Trophoblast cell (in vitro differentiated cells and primary cell): ENCODE measurements around the gene SUN1.
"Not testable (repeated sequence)": the region's sequence is repeated elsewhere in the genome, so short reads cannot be mapped to it uniquely, and the experiment has no call there.

Source experiments
- DNase-seq, 2 donors: peaks; one replicate each; pipeline ENCODE4 v3.0.0-alpha.2; 2016
- H2AFZ ChIP-seq: 2 replicates; pipeline ENCODE4 v1.6.1; 2013; ENCODE audit warnings: low read length, moderate library complexity, mild to moderate bottlenecking; ENCODE audit not compliant: insufficient read depth, poor library complexity
- H2AK5ac ChIP-seq: 2 replicates; pipeline ENCODE4 v1.6.1; 2013; ENCODE audit warnings: mild to moderate bottlenecking, low read length
- H2BK120ac ChIP-seq: 2 replicates; pipeline ENCODE4 v1.6.1; 2013; ENCODE audit warnings: low read length, mild to moderate bottlenecking, moderate library complexity; ENCODE audit not compliant: insufficient read depth, poor library complexity
- H2BK12ac ChIP-seq: 2 replicates; pipeline ENCODE4 v1.6.1; 2013; ENCODE audit warnings: mild to moderate bottlenecking, low read length, moderate library complexity
- H2BK5ac ChIP-seq: 2 replicates; pipeline ENCODE4 v1.6.1; 2013; ENCODE audit warnings: low read length, low read depth, moderate library complexity, mild to moderate bottlenecking; ENCODE audit not compliant: poor library complexity
- H3K14ac ChIP-seq: 2 replicates; pipeline ENCODE4 v1.6.1; 2013; ENCODE audit warnings: mild to moderate bottlenecking, low read length
- H3K18ac ChIP-seq: 2 replicates; pipeline ENCODE4 v1.6.1; 2013; ENCODE audit warnings: mild to moderate bottlenecking, low read length
- H3K23ac ChIP-seq: 2 replicates; pipeline ENCODE4 v1.6.1; 2013; ENCODE audit warnings: low read length
- H3K27ac ChIP-seq: 2 replicates; pipeline ENCODE4 v1.5.1; 2013; ENCODE audit warnings: low read depth, mild to moderate bottlenecking, inconsistent platforms, low read length, moderate library complexity
- H3K27me3 ChIP-seq: 2 replicates; pipeline ENCODE4 v1.6.1; 2013; ENCODE audit warnings: inconsistent platforms, mild to moderate bottlenecking, low read length, moderate library complexity; ENCODE audit not compliant: insufficient read depth
- H3K36me3 ChIP-seq, 2 experiments: 1 replicate in 1 of 2; 2 replicates in 1 of 2; pipeline ENCODE4 v1.6.1; 2013; ENCODE audit warnings: low read length in 2 of 2, mild to moderate bottlenecking in 2 of 2, moderate library complexity in 1 of 2; ENCODE audit not compliant: insufficient read depth in 2 of 2, control insufficient read depth in 1 of 2
- H3K4ac ChIP-seq: 2 replicates; pipeline ENCODE4 v1.6.1; 2013; ENCODE audit warnings: low read depth, mild to moderate bottlenecking, low read length, moderate library complexity
- H3K4me1 ChIP-seq, 2 experiments: 1 replicate in 1 of 2; 2 replicates in 1 of 2; pipeline ENCODE4 v1.6.1; 2013; ENCODE audit warnings: low read length in 2 of 2, mild to moderate bottlenecking in 2 of 2, moderate library complexity in 1 of 2; ENCODE audit not compliant: insufficient read depth in 2 of 2, control insufficient read depth in 1 of 2
- H3K4me2 ChIP-seq: 2 replicates; pipeline ENCODE4 v1.6.1; 2013; ENCODE audit warnings: inconsistent platforms, mild to moderate bottlenecking, low read length, moderate library complexity
- H3K4me3 ChIP-seq: 2 replicates; pipeline ENCODE4 v1.5.1; 2013; ENCODE audit warnings: mild to moderate bottlenecking, low read depth, low read length, inconsistent platforms
- H3K79me1 ChIP-seq: one replicate; pipeline ENCODE4 v1.6.1; 2013; ENCODE audit warnings: low read length
- H3K79me2 ChIP-seq: 2 replicates; pipeline ENCODE4 v1.6.1; 2013; ENCODE audit warnings: low read length, mild to moderate bottlenecking; ENCODE audit not compliant: control insufficient read depth, insufficient read depth, poor library complexity
- H3K9ac ChIP-seq: 2 replicates; pipeline ENCODE4 v1.6.1; 2013; ENCODE audit warnings: mild to moderate bottlenecking, low read length
- H3K9me3 ChIP-seq: 2 replicates; pipeline ENCODE4 v1.6.1; 2013; ENCODE audit warnings: low read depth, mild to moderate bottlenecking, control low read depth, inconsistent platforms, low read length; ENCODE audit not compliant: insufficient read depth
- H4K12ac ChIP-seq: 2 replicates; pipeline ENCODE4 v1.6.1; 2013; ENCODE audit warnings: low read depth, mild to moderate bottlenecking, low read length, moderate library complexity
- H4K8ac ChIP-seq: 2 replicates; pipeline ENCODE4 v1.6.1; 2013; ENCODE audit warnings: low read depth, mild to moderate bottlenecking, low read length, moderate library complexity
- H4K91ac ChIP-seq: one replicate; pipeline ENCODE4 v1.6.1; 2013; ENCODE audit warnings: low read depth, mild to moderate bottlenecking, low read length, moderate library complexity
- WGBS: extraction: QIAGEN DNeasy Blood & Tissue Kit; methylation state at CpG from one replicate; pipeline ENCODE4 v1.1.7; 2013; ENCODE audit warnings: missing lambda C conversion rate; ENCODE audit not compliant: insufficient read length, insufficient coverage; ENCODE audit errors: extremely low coverage; 5-methylcytosine and 5-hydroxymethylcytosine counted together

Gene SUN1

GRCh38 chr7:906776-907157, 74.5 kb downstream of the SUN1 start:
- Histone ChIP-seq H2AK5ac (no peak overlapping the region), H3K23ac (no peak overlapping the region), H2AFZ (no peak overlapping the region), H2BK120ac (no peak overlapping the region), H3K4me1 (peaks cover 0 to 8% of the 10 kb centered on the region in 2 experiments), H3K14ac (no peak overlapping the region), H2BK5ac (no peak overlapping the region), H4K12ac (no peak overlapping the region), H3K4ac (no peak overlapping the region), H3K36me3 (no peaks in the 10 kb centered on the region), H3K79me1 (peaks cover 3% of the 10 kb centered on the region), H3K27ac (no peak overlapping the region), H3K9me3 (peaks cover 19% of the 10 kb centered on the region), H3K9ac (no peak overlapping the region), H3K27me3 (peaks cover 3% of the 10 kb centered on the region), H3K79me2 (no peaks in the 10 kb centered on the region), H3K4me2 (no peak overlapping the region), H3K18ac (no peak overlapping the region), H4K8ac (no peak overlapping the region), H4K91ac (no peak overlapping the region), H3K4me3 (no peak overlapping the region), H2BK12ac (no peak overlapping the region)
- no CpG with 5 or more reads among the region's 10 CpGs for WGBS
- DNase-seq: no peak

- H2AFZ ChIP-seq: no peak overlapping the region
- no peak overlapping the region for H3K4me2 ChIP-seq
- no peak overlapping the region for H3K18ac ChIP-seq
- no peak overlapping the region for H3K23ac ChIP-seq
- H2BK12ac ChIP-seq: no peak overlapping the region
- H3K27me3 ChIP-seq: peaks cover 3% of the 10 kb centered on the region
- no peak overlapping the region for H3K4me3 ChIP-seq
- H4K8ac ChIP-seq: no peak overlapping the region
- no peak overlapping the region for H4K91ac ChIP-seq
- H3K4ac ChIP-seq: no peak overlapping the region
- no peaks in the 10 kb centered on the region for H3K79me2 ChIP-seq
- no peak overlapping the region for H3K9ac ChIP-seq
- peaks cover 19% of the 10 kb centered on the region for H3K9me3 ChIP-seq
- H3K14ac ChIP-seq: no peak overlapping the region
- peaks cover 3% of the 10 kb centered on the region for H3K79me1 ChIP-seq
- H2BK5ac ChIP-seq: no peak overlapping the region
- no peak overlapping the region for H4K12ac ChIP-seq
- no CpG with 5 or more reads among the region's 49 CpGs for WGBS
- H3K4me1 ChIP-seq: peaks cover 0 to 7% of the 10 kb centered on the region in 2 experiments
- H3K36me3 ChIP-seq: no peaks in the 10 kb centered on the region
- H2BK120ac ChIP-seq: no peak overlapping the region
- no peak for DNase-seq
- H3K27ac ChIP-seq: no peak overlapping the region
- H2AK5ac ChIP-seq: no peak overlapping the region
Observed at GRCh38 chr7:907158-907980, 75.1 kb downstream of the SUN1 start.

- H3K18ac ChIP-seq: no peak overlapping the region
- H4K91ac ChIP-seq: peak overlapping the region; percentile 64
- WGBS: no CpG with 5 or more reads among the region's 12 CpGs
Observed at GRCh38 chr7:908159-908581, 75.9 kb downstream of the SUN1 start.

DNA sequence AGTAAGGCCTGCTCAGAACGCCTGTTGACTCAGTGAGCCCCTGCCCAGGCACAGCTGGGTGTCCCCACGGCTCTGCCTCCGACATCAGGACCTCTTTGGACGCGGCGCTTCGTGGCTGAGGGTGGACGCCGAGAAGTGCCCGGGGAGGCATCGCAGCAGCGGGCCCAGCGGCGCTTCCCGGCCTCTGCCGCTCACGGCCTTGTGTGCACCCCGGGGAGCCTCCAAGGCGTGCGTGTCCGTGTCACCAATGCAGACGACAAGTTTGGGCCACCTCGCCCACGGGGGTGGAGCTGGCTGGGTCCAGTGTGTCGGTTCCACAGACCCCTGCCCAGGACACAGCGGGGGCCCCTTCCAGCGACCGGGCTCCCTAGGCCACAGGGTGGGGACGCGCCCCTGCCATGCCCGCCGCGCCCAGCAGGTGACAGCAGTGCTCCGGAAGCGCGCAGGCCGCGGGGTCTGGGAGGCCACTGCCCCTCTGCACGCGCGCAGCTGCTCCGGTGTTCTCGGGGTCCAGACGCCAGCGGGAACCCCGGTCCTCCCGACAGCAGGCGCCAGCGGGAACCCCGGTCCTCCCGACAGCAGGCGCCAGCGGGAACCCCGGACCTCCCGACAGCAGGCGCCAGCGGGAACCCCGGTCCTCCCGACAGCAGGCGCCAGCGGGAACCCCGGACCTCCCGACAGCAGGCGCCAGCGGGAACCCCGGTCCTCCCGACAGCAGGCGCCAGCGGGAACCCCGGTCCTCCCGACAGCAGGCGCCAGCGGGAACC, 76.5 kb downstream of the SUN1 start:
- Histone ChIP-seq H3K4me2 (peak overlapping the region; percentile 55), H3K18ac (peak overlapping the region; percentile 24), H4K12ac (peak overlapping the region; percentile 83), H3K4ac (peak overlapping the region; percentile 9), H2BK5ac (peak overlapping the region; percentile 18), H2BK120ac (peak overlapping the region; percentile 20), H3K9me3 (peaks cover 19% of the 10 kb centered on the region), H2BK12ac (peak overlapping the region; percentile 82), H4K8ac (peak overlapping the region; percentile 63), H4K91ac (peak overlapping the region; percentile 64), H2AK5ac (peak overlapping the region; percentile 72), H3K14ac (peak overlapping the region; percentile 15)
- no CpG with 5 or more reads among the region's 73 CpGs for WGBS
- not testable (repeated sequence) for H3K36me3 ChIP-seq, H3K4me1 ChIP-seq, H3K27me3 ChIP-seq, H3K4me3 ChIP-seq, H3K9ac ChIP-seq, H2AFZ ChIP-seq, H3K23ac ChIP-seq, H3K79me1 ChIP-seq, H3K27ac ChIP-seq, H3K79me2 ChIP-seq
- DNase-seq: peak in 1 of 2 donors; percentile 63

More at GRCh38 chr7:908159-908581, 75.9 kb downstream of the SUN1 start:
- Histone ChIP-seq H3K36me3 (no peaks in the 10 kb centered on the region), H3K4me1 (peaks cover 0 to 7% of the 10 kb centered on the region in 2 experiments), H4K12ac (no peak overlapping the region), H3K4me3 (no peak overlapping the region), H4K8ac (no peak overlapping the region), H3K14ac (no peak overlapping the region), H2BK120ac (no peak overlapping the region), H3K9ac (no peak overlapping the region), H3K4ac (no peak overlapping the region), H2BK12ac (peak overlapping the region; percentile 82), H3K27me3 (peaks cover 3% of the 10 kb centered on the region), H3K4me2 (no peak overlapping the region), H2BK5ac (no peak overlapping the region), H2AFZ (no peak overlapping the region), H3K79me2 (no peaks in the 10 kb centered on the region), H3K27ac (no peak overlapping the region), H3K79me1 (peaks cover 3% of the 10 kb centered on the region), H2AK5ac (peak overlapping the region; percentile 72), H3K23ac (no peak overlapping the region), H3K9me3 (peaks cover 19% of the 10 kb centered on the region)
- no peak for DNase-seq
